Right lobe of liver (tissue), 6 donors: ENCODE results near the gene EEF2K. TPM values are rescaled to one million over a fixed set of nuclear protein-coding genes. Genes with fewer than 3 reads are reported as not detected.

Experiments used
- ATAC-seq, 4 donors: fragments of 200-7000 bp; cut with Tn5 transposase; one replicate each; pipeline ENCODE4 v1.9.1; 2020; ENCODE audit warnings: mild to moderate bottlenecking in 4 of 4, moderate library complexity in 4 of 4
- DNase-seq, 3 donors: peaks; one replicate each; pipeline ENCODE4 v3.0.0-alpha.2; 2020
- H3K27ac ChIP-seq, 3 donors: fragments of 200-600 bp; one replicate each; pipeline ENCODE4 v1.8.0; 2022
- H3K27me3 ChIP-seq, 2 donors: fragments of 200-600 bp; one replicate each; pipeline ENCODE4 v1.8.0; 2022
- H3K36me3 ChIP-seq, 4 donors: fragments of 200-600 bp; sonication (generic) in 1 of 4; one replicate each; pipeline versions ENCODE4 v1.5.1 to v1.8.0; 2017 to 2022; ENCODE audit warnings: control low read depth in 1 of 4
- H3K4me1 ChIP-seq, 4 donors: fragments of 200-600 bp; sonication (generic) in 1 of 4; one replicate each; pipeline versions ENCODE4 v1.5.1 to v1.8.0; 2017 to 2022; ENCODE audit warnings: control low read depth in 1 of 4
- H3K4me3 ChIP-seq, 3 donors: fragments of 200-600 bp; one replicate each; pipeline ENCODE4 v1.8.0; 2022
- H3K9me3 ChIP-seq, 4 donors: fragments of 200-600 bp; sonication (generic) in 1 of 4; one replicate each; pipeline versions ENCODE4 v1.5.1 to v1.8.0; 2017 to 2022; ENCODE audit warnings: control low read depth in 1 of 4
- CTCF ChIP-seq, 4 donors: fragments of 200-600 bp in 3 of 4; fragments of 450-650 bp in 1 of 4; IDR thresholded peaks; one replicate each; pipeline versions ENCODE4 v1.5.1 to v1.8.0; 2016 to 2022; ENCODE audit warnings: antibody characterized with exemption in 4 of 4, mild to moderate bottlenecking in 2 of 4
- POLR2A ChIP-seq: fragments of 450-650 bp; IDR thresholded peaks from one replicate; pipeline ENCODE4 v1.6.1; 2017; ENCODE audit warnings: antibody characterized with exemption, mild to moderate bottlenecking
- WGBS: methylation state at CpG from one replicate; pipeline ENCODE4 v1.1.6; 2018; ENCODE audit warnings: low coverage, low lambda C conversion rate; ENCODE audit not compliant: insufficient coverage; ENCODE audit errors: missing lambda C conversion rate; 5-methylcytosine and 5-hydroxymethylcytosine counted together
- intact Hi-C, 2 donors: fragments of 100-400 bp; cut with DNase I; formaldehyde crosslinking; loops; one replicate each; pipeline versions ENCODE4 v1.11.2 to v1.14.1; 2022
- total RNA-seq, 6 experiments: library from RNA; depleted of rRNA in 2 of 6; stranded (reverse); fragments of >200 nt in 2 of 6; fragmentation: NEBNext Ultra II Directional in 3 of 6; extraction: Animal tissue kit (Norgen Biotek cat#: 25700) in 3 of 6; gene quantifications; one replicate each; pipeline versions ENCODE4 v1.1.0 to v1.2.4, GENCODE V29; 2016 to 2023
- donor health status: DM: no; HTN: yes; CAD: no.
- donor health status: DM: no; HTN: no; CAD: no.
- donor health status: DM: no; HTN: no; CAD: no.
- donor health status: DM: no; HTN: yes; CAD: no.
- donor health status: DM: no; HTN: yes; CAD: no.

The EEF2K gene
- total RNA-seq, 6 experiments from 2014 or later, result 10.0 to 17.5 (median 11.5) TPM

GRCh38 chr16:22213236-22213635 is 7.2 kb downstream of the EEF2K start:
- 56% methylated on average over 3 of the region's 4 CpGs for WGBS

GRCh38 chr16:22213801-22214200 is 7.7 kb downstream of the EEF2K start:
- no peak for TF ChIP-seq POLR2A
- TF ChIP-seq CTCF (IDR thresholded peaks at IDR 0.05), result no peak
- H3K27ac ChIP-seq, result no peak overlapping the region
- ATAC-seq, result no peak
- H3K4me3 ChIP-seq, result no peak overlapping the region
- DNase-seq, result no peak
- no peaks in the 10 kb centered on the region for H3K9me3 ChIP-seq
- H3K27me3 ChIP-seq, result no peaks in the 10 kb centered on the region
- no peaks in the 10 kb centered on the region for H3K36me3 ChIP-seq
- intact Hi-C loops, result loop anchor here in 1 of 2 donors (10.0 kb wide), 1 partner anchor 71 kb away; no protein-coding TSS in a partner anchor
- 91% methylated on average over 3 of the region's 3 CpGs for WGBS
- no peaks in the 10 kb centered on the region for H3K4me1 ChIP-seq

More at GRCh38 chr16:22213236-22213635, 7.2 kb downstream of the EEF2K start:
- TF ChIP-seq POLR2A (no peak), CTCF (IDR thresholded peaks at IDR 0.05) (no peak)
- DNase-seq (no peak), ATAC-seq (no peak)
- Histone ChIP-seq H3K4me3 (no peak overlapping the region), H3K9me3 (no peaks in the 10 kb centered on the region), H3K27me3 (no peaks in the 10 kb centered on the region), H3K36me3 (no peaks in the 10 kb centered on the region), H3K4me1 (no peaks in the 10 kb centered on the region), H3K27ac (no peak overlapping the region)
- intact Hi-C loops, result loop anchor here in 1 of 2 donors (10.0 kb wide), 1 partner anchor 72 kb away; no protein-coding TSS in a partner anchor

GRCh38 chr16:22214402-22214801 is 8.3 kb downstream of the EEF2K start:
- DNase-seq (no peak), ATAC-seq (no peak)
- H3K36me3 ChIP-seq, result no peaks in the 10 kb centered on the region
- H3K4me1 ChIP-seq, result no peaks in the 10 kb centered on the region
- WGBS, result 97% methylated on average over 2 of the region's 2 CpGs
- H3K27me3 ChIP-seq, result no peaks in the 10 kb centered on the region
- TF ChIP-seq POLR2A (no peak), CTCF (IDR thresholded peaks at IDR 0.05) (no peak)
- intact Hi-C loops, result loop anchor here in 1 of 2 donors (10.0 kb wide), 1 partner anchor 70 kb away; no protein-coding TSS in a partner anchor
- no peak overlapping the region for H3K27ac ChIP-seq
- H3K9me3 ChIP-seq, result no peaks in the 10 kb centered on the region
- no peak overlapping the region for H3K4me3 ChIP-seq

- Histone ChIP-seq H3K27ac (no peak overlapping the region), H3K27me3 (no peaks in the 10 kb centered on the region), H3K4me1 (no peaks in the 10 kb centered on the region), H3K9me3 (no peaks in the 10 kb centered on the region), H3K4me3 (no peak overlapping the region), H3K36me3 (no peaks in the 10 kb centered on the region)
- TF ChIP-seq POLR2A (no peak), CTCF (IDR thresholded peaks at IDR 0.05) (no peak)
- intact Hi-C loops, result loop anchor here in 1 of 2 donors (10.0 kb wide), 1 partner anchor 70 kb away; no protein-coding TSS in a partner anchor
- ATAC-seq (no peak), DNase-seq (no peak)
- 100% methylated on average over 1 of the region's 3 CpGs for WGBS
Observed at GRCh38 chr16:22214889-22215288, 8.8 kb downstream of the EEF2K start.
